Upper lobe of left lung (tissue), 4 donors: ENCODE data around the gene LHFPL3.

Experiments used
- POLR2AphosphoS5 ChIP-seq, 2 donors: sonication (generic); formaldehyde crosslinking; IDR thresholded peaks; one replicate each; pipeline ENCODE4 v1.5.1; 2017; ENCODE audit warnings: antibody characterized with exemption in 2 of 2
- TF ChIP-seq, protein P1 (sequence below), 6 experiments: fragments of 450-650 bp in 4 of 6; fragments of 200-600 bp in 2 of 6; sonication (generic) in 2 of 6; IDR thresholded peaks; one replicate each; pipeline ENCODE4 v1.5.1; 2016 to 2019; ENCODE audit warnings: antibody characterized with exemption in 6 of 6

GRCh38 chr7:104950006-104950405 lies 621.6 kb downstream of the LHFPL3 start:
- TF ChIP-seq, protein P1, sequence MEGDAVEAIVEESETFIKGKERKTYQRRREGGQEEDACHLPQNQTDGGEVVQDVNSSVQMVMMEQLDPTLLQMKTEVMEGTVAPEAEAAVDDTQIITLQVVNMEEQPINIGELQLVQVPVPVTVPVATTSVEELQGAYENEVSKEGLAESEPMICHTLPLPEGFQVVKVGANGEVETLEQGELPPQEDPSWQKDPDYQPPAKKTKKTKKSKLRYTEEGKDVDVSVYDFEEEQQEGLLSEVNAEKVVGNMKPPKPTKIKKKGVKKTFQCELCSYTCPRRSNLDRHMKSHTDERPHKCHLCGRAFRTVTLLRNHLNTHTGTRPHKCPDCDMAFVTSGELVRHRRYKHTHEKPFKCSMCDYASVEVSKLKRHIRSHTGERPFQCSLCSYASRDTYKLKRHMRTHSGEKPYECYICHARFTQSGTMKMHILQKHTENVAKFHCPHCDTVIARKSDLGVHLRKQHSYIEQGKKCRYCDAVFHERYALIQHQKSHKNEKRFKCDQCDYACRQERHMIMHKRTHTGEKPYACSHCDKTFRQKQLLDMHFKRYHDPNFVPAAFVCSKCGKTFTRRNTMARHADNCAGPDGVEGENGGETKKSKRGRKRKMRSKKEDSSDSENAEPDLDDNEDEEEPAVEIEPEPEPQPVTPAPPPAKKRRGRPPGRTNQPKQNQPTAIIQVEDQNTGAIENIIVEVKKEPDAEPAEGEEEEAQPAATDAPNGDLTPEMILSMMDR (IDR thresholded peaks at IDR 0.05): no peak
- TF ChIP-seq POLR2AphosphoS5 (IDR thresholded peaks at IDR 0.05): no peak
